ENCODE data around the gene KRTAP2-1.
"Not testable (repeated sequence)": the region's sequence is repeated elsewhere in the genome, so short reads cannot be mapped to it uniquely, and the experiment has no call there.

DNA sequence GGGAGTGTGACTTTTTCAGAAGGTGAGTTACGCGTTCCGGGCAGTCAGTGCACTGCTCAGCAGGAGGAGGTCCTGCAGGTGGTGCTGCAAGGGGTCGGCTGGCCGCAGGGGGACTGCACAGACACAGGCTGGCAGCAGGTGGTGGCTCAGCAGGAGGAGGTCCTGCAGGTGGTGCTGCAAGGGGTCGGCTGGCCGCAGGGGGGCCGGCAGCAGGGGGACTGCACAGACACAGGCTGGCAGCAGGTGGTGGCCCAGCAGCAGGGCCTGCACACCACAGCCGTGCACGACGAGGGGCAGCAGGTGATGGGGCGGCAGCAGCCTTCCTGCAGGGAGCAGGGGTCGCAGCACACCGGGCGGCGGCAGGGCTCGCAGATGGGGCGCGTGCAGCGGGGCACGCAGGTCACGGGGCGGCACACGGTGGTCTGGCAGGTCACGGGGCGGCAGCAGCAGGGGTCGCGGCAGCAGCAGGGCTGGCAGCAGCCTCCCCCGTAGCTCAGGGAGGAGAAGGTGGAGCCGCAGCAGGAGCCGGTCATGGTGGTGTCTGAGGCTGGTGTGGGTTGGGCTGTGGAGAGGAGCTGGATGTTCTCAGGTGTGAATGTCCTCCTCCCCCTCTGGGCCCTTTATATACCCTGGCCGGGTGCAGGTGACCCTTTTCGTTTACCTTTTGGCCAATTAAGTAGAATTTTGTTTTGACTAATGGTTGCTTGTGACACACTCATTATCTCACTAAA is at the start of gene KRTAP2-1:
- TF ChIP-seq, protein P1, sequence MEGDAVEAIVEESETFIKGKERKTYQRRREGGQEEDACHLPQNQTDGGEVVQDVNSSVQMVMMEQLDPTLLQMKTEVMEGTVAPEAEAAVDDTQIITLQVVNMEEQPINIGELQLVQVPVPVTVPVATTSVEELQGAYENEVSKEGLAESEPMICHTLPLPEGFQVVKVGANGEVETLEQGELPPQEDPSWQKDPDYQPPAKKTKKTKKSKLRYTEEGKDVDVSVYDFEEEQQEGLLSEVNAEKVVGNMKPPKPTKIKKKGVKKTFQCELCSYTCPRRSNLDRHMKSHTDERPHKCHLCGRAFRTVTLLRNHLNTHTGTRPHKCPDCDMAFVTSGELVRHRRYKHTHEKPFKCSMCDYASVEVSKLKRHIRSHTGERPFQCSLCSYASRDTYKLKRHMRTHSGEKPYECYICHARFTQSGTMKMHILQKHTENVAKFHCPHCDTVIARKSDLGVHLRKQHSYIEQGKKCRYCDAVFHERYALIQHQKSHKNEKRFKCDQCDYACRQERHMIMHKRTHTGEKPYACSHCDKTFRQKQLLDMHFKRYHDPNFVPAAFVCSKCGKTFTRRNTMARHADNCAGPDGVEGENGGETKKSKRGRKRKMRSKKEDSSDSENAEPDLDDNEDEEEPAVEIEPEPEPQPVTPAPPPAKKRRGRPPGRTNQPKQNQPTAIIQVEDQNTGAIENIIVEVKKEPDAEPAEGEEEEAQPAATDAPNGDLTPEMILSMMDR (conservative IDR thresholded peaks at IDR 0.05; ENCODE audit: low read length): not testable (repeated sequence)
- not testable (repeated sequence) for TF ChIP-seq EZH2phosphoT487 (IDR thresholded peaks at IDR 0.05; ENCODE audit: borderline replicate concordance, low read depth, low read length)
